Neural cell (in vitro differentiated cells): ENCODE measurements around the gene PITPNB. TPM values are rescaled to one million over a fixed set of nuclear protein-coding genes. Genes with fewer than 3 reads are reported as not detected.

ENCODE experiments used
- H2AFZ ChIP-seq: fragments of 200-600, 300-800 bp; sonication (generic), shearing (Covaris generic); 2 replicates; pipeline ENCODE4 v1.6.0; 2014; ENCODE audit warnings: low read depth, mild to moderate bottlenecking, antibody characterized with exemption, low read length, moderate library complexity
- H3F3A ChIP-seq: fragments of 200-600 bp; shearing (Covaris generic); 2 replicates; pipeline ENCODE4 v1.6.1; 2016; ENCODE audit warnings: mild to moderate bottlenecking, moderate library complexity, mixed read lengths, antibody characterized with exemption, low read length; ENCODE audit not compliant: insufficient read depth, poor library complexity, severe bottlenecking
- H3K27ac ChIP-seq: fragments of 200-600, 300-800 bp; sonication (generic), shearing (Covaris generic); 2 replicates; pipeline ENCODE4 v1.5.1; 2014; ENCODE audit warnings: mild to moderate bottlenecking, low read length, moderate library complexity
- H3K27me3 ChIP-seq: fragments of 300-800, 200-600 bp; sonication (generic), shearing (Covaris generic); 2 replicates; pipeline ENCODE4 v1.6.0; 2014; ENCODE audit warnings: mild to moderate bottlenecking, low read depth, low read length, moderate library complexity; ENCODE audit not compliant: insufficient read depth
- H3K36me3 ChIP-seq: fragments of 300-800, 200-600 bp; sonication (generic), shearing (Covaris generic); 2 replicates; pipeline ENCODE4 v1.5.1; 2014; ENCODE audit warnings: mild to moderate bottlenecking, antibody characterized with exemption, low read length, moderate library complexity; ENCODE audit not compliant: insufficient read depth
- H3K4me2 ChIP-seq: fragments of 300-800, 200-600 bp; sonication (generic), shearing (Covaris generic); 2 replicates; pipeline ENCODE4 v1.6.0; 2014; ENCODE audit warnings: mild to moderate bottlenecking, low read length
- H3K4me3 ChIP-seq: fragments of 300-800, 200-600 bp; sonication (generic), shearing (Covaris generic); 2 replicates; pipeline ENCODE4 v1.5.1; 2014; ENCODE audit warnings: mild to moderate bottlenecking, low read length, moderate library complexity
- H3K79me2 ChIP-seq: fragments of 200-600 bp; shearing (Covaris generic); replicated peaks from 2 replicates; pipeline ENCODE4 v1.6.0; 2014; ENCODE audit warnings: mild to moderate bottlenecking, low read length, moderate library complexity; ENCODE audit not compliant: insufficient read depth
- H3K9ac ChIP-seq: fragments of 300-800, 200-600 bp; sonication (generic), shearing (Covaris generic); 2 replicates; pipeline ENCODE4 v1.6.1; 2016; ENCODE audit warnings: mild to moderate bottlenecking, low read length, mixed read lengths
- H3K9me2 ChIP-seq: fragments of 200-600 bp; shearing (Covaris generic); 2 replicates; pipeline ENCODE4 v1.6.1; 2016; ENCODE audit warnings: mild to moderate bottlenecking, low read length, mixed read lengths; ENCODE audit not compliant: insufficient read depth
- H3K9me3 ChIP-seq: fragments of 200-600, 300-800 bp; sonication (generic), shearing (Covaris generic); 2 replicates; pipeline ENCODE4 v1.6.1; 2016; ENCODE audit warnings: mild to moderate bottlenecking, mixed run types, low read length, moderate library complexity, mixed read lengths
- H4K20me1 ChIP-seq: fragments of 200-600 bp; shearing (Covaris generic); 2 replicates; pipeline ENCODE4 v1.6.1; 2016; ENCODE audit warnings: mild to moderate bottlenecking, mixed run types; ENCODE audit not compliant: insufficient read depth
- EP300 ChIP-seq: fragments of 450-650 bp; conservative IDR thresholded peaks from 2 replicates; pipeline ENCODE4 v1.6.1; 2014; ENCODE audit warnings: antibody characterized with exemption, mild to moderate bottlenecking, moderate library complexity; ENCODE audit not compliant: poor library complexity, severe bottlenecking
- EZH2 ChIP-seq: fragments of 200-600, 300-800 bp; shearing (Covaris generic), sonication (generic); IDR thresholded peaks from 2 replicates; pipeline ENCODE4 v1.6.1; 2014; ENCODE audit warnings: antibody characterized with exemption, low read length, borderline replicate concordance, mild to moderate bottlenecking; ENCODE audit not compliant: insufficient read depth, poor library complexity, severe bottlenecking
- MXI1 ChIP-seq: fragments of 450-650 bp; conservative IDR thresholded peaks from 2 replicates; pipeline ENCODE4 v1.6.1; 2014; ENCODE audit warnings: antibody characterized with exemption, mild to moderate bottlenecking; ENCODE audit not compliant: poor library complexity, severe bottlenecking
- POLR2AphosphoS5 ChIP-seq: IDR thresholded peaks from 2 replicates; pipeline ENCODE4 v1.6.1; 2012
- RAD21 ChIP-seq: fragments of 450-650 bp; conservative IDR thresholded peaks from 2 replicates; pipeline ENCODE4 v1.6.1; 2014; ENCODE audit warnings: antibody characterized with exemption, mild to moderate bottlenecking, moderate library complexity
- REST ChIP-seq: IDR thresholded peaks from 2 replicates; pipeline ENCODE4 v1.6.1; 2012; ENCODE audit warnings: borderline replicate concordance
- SMC3 ChIP-seq: fragments of 450-650 bp; conservative IDR thresholded peaks from 2 replicates; pipeline ENCODE4 v1.6.1; 2014; ENCODE audit warnings: antibody characterized with exemption, mild to moderate bottlenecking, moderate library complexity; ENCODE audit not compliant: poor library complexity
- TAF1 ChIP-seq: IDR thresholded peaks from 2 replicates; pipeline ENCODE4 v1.6.1; 2012; ENCODE audit warnings: low read depth
- polyA plus RNA-seq: library from polyadenylated mRNA; depleted of rRNA; stranded (reverse); fragments of >200 nt; gene quantifications from 2 replicates; pipeline ENCODE4 v1.2.3, GENCODE V29; 2014
- TF ChIP-seq, protein P1 (sequence below): fragments of 450-650 bp; IDR thresholded peaks from 2 replicates; pipeline ENCODE4 v1.5.1; 2014; ENCODE audit warnings: antibody characterized with exemption, mild to moderate bottlenecking, moderate library complexity; ENCODE audit not compliant: poor library complexity, severe bottlenecking

Gene PITPNB
- polyA plus RNA-seq, 1 donor from 2014 or later, result 44.8 TPM

- Histone ChIP-seq H3K79me2 (no peaks in the 10 kb centered on the region), H3K4me2 (no peak overlapping the region), H3K27ac (no peak overlapping the region), H3K9ac (no peak overlapping the region), H3K4me3 (no peak overlapping the region), H3K9me3 (peaks cover 3% of the 10 kb centered on the region), H3F3A (no peaks in the 10 kb centered on the region), H3K36me3 (no peaks in the 10 kb centered on the region), H4K20me1 (no peaks in the 10 kb centered on the region), H2AFZ (no peak overlapping the region), H3K9me2 (no peaks in the 10 kb centered on the region), H3K27me3 (no peaks in the 10 kb centered on the region)
- TF ChIP-seq EP300, result no peak
- TF ChIP-seq RAD21, result no peak
- no peak for TF ChIP-seq EZH2
- TF ChIP-seq MXI1, result no peak
- TF ChIP-seq POLR2AphosphoS5, result no peak
- TF ChIP-seq TAF1, result no peak
- no peak for TF ChIP-seq REST
- no peak for TF ChIP-seq SMC3
- TF ChIP-seq, protein P1, sequence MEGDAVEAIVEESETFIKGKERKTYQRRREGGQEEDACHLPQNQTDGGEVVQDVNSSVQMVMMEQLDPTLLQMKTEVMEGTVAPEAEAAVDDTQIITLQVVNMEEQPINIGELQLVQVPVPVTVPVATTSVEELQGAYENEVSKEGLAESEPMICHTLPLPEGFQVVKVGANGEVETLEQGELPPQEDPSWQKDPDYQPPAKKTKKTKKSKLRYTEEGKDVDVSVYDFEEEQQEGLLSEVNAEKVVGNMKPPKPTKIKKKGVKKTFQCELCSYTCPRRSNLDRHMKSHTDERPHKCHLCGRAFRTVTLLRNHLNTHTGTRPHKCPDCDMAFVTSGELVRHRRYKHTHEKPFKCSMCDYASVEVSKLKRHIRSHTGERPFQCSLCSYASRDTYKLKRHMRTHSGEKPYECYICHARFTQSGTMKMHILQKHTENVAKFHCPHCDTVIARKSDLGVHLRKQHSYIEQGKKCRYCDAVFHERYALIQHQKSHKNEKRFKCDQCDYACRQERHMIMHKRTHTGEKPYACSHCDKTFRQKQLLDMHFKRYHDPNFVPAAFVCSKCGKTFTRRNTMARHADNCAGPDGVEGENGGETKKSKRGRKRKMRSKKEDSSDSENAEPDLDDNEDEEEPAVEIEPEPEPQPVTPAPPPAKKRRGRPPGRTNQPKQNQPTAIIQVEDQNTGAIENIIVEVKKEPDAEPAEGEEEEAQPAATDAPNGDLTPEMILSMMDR, result no peak
These were observed 43.4 kb upstream of the PITPNB start for GRCh38 chr22:27962268-27963044.

DNA sequence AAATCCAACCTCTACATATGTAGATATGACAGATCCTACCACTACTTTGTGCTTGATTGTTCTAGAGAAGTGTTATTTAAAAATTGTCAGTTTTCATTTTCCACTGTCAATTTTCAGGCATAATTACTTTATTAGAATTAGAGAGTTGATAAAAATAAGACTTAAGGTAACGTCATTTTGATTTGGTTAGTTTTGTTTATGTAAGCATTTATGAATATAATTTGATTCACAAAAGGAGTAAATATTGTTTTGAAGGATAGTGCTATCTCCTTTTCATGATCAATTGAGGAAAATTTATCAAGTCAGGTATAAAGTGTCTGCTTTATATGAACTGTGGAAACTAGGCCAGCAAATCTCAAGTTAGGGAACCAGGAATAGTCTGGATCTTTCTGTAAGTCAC, 42.6 kb upstream of the PITPNB start:
- Histone ChIP-seq H4K20me1 (no peaks in the 10 kb centered on the region), H3K4me2 (no peak overlapping the region), H3K9me2 (no peaks in the 10 kb centered on the region), H3K79me2 (no peaks in the 10 kb centered on the region), H3K27me3 (no peaks in the 10 kb centered on the region), H3K9ac (no peak overlapping the region), H3K9me3 (peaks cover 6% of the 10 kb centered on the region), H3K36me3 (no peaks in the 10 kb centered on the region), H3K27ac (no peak overlapping the region), H3F3A (no peaks in the 10 kb centered on the region), H2AFZ (no peak overlapping the region), H3K4me3 (no peak overlapping the region)
- TF ChIP-seq EP300, result no peak
- no peak for TF ChIP-seq REST
- no peak for TF ChIP-seq EZH2
- TF ChIP-seq TAF1, result no peak
- TF ChIP-seq, protein P1, result no peak
- no peak for TF ChIP-seq MXI1
- no peak for TF ChIP-seq SMC3
- TF ChIP-seq POLR2AphosphoS5, result no peak
- TF ChIP-seq RAD21, result no peak
